BE2C (cell line): ENCODE measurements around the gene CMYA5.

ENCODE experiments used
- DNase-seq: peaks from one replicate; pipeline ENCODE4 v3.0.0-alpha.2; 2020
- H3K27me3 ChIP-seq: fragments of 250-450 bp; sonication (Bioruptor Pico); 2 replicates; pipeline ENCODE4 v1.5.1; 2020; ENCODE audit warnings: mild to moderate bottlenecking
- H3K36me3 ChIP-seq: fragments of 250-450 bp; sonication (Bioruptor Pico); 2 replicates; pipeline ENCODE4 v1.5.1; 2020; ENCODE audit warnings: mild to moderate bottlenecking
- H3K4me1 ChIP-seq: fragments of 250-450 bp; sonication (Bioruptor Pico); 2 replicates; pipeline ENCODE4 v1.5.1; 2020
- H3K4me3 ChIP-seq: 2 replicates; pipeline ENCODE4 v1.5.1; 2011; ENCODE audit warnings: low read depth, low read length
- H3K9me3 ChIP-seq: fragments of 250-450 bp; sonication (Bioruptor Pico); 2 replicates; pipeline ENCODE4 v1.5.1; 2020
- CTCF ChIP-seq: IDR thresholded peaks from 2 replicates; pipeline ENCODE4 v1.5.1; 2012; ENCODE audit warnings: mild to moderate bottlenecking, low read depth, low read length

CMYA5 gene

DNA sequence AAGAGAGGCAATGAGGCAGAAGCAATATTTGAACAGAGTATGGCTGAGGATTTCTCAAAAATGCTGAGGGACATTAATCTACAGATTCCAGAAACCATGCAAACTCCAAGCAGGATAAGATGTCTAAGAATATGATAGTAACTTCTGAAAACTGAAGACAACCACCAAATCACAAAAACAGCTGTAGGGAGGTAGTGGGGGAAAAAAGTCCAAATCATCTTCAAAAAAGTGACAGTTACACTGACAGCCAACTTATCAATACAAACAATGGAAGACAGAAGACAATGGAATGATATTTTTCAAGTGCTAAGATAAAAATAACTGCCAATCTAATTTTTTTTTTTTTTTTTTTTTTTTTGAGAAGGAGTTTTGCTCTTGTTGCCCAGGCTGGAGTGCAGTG lies 30.5 kb downstream of the CMYA5 start:
- H3K4me3 ChIP-seq, result no peak overlapping the region
- TF ChIP-seq CTCF, result no peak
- no peaks in the 10 kb centered on the region for H3K36me3 ChIP-seq
- DNase-seq, result no peak
- H3K9me3 ChIP-seq, result peaks cover 6% of the 10 kb centered on the region; the same call in 1 of the 2 replicates
- H3K27me3 ChIP-seq, result peaks cover 3% of the 10 kb centered on the region; the same call in 1 of the 2 replicates
- H3K4me1 ChIP-seq, result no peaks in the 10 kb centered on the region

GRCh38 chr5:79727451-79728355 lies 38.1 kb downstream of the CMYA5 start:
- Histone ChIP-seq H3K4me1 (no peaks in the 10 kb centered on the region), H3K9me3 (no peaks in the 10 kb centered on the region), H3K36me3 (no peaks in the 10 kb centered on the region), H3K4me3 (no peak overlapping the region), H3K27me3 (peaks cover 54% of the 10 kb centered on the region)
- TF ChIP-seq CTCF, result no peak
- no peak for DNase-seq

GRCh38 chr5:79728396-79728795 lies 38.8 kb downstream of the CMYA5 start:
- H3K27me3 ChIP-seq, result peaks cover 59% of the 10 kb centered on the region
- no peaks in the 10 kb centered on the region for H3K4me1 ChIP-seq
- TF ChIP-seq CTCF, result no peak
- H3K4me3 ChIP-seq, result no peak overlapping the region
- no peaks in the 10 kb centered on the region for H3K9me3 ChIP-seq
- DNase-seq, result no peak
- H3K36me3 ChIP-seq, result no peaks in the 10 kb centered on the region

DNA sequence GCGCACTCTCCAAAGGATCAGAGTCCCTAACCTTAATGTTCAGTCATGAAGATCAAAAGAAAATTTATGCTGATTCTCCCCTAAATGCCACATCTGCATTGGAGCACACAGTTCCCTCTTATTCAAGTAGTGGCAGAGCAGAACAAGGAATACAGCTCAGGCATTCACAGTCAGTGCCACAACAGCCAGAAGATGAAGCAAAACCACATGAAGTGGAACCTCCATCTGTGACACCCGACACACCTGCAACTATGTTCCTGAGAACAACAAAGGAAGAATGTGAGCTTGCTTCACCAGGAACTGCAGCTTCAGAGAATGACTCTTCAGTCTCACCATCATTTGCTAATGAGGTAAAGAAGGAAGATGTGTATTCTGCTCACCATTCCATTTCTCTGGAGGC lies 40.0 kb downstream of the CMYA5 start:
- Histone ChIP-seq H3K27me3 (peaks cover 72% of the 10 kb centered on the region), H3K4me1 (no peaks in the 10 kb centered on the region), H3K36me3 (no peaks in the 10 kb centered on the region), H3K4me3 (no peak overlapping the region), H3K9me3 (no peaks in the 10 kb centered on the region)
- no peak for DNase-seq
- no peak for TF ChIP-seq CTCF

DNA sequence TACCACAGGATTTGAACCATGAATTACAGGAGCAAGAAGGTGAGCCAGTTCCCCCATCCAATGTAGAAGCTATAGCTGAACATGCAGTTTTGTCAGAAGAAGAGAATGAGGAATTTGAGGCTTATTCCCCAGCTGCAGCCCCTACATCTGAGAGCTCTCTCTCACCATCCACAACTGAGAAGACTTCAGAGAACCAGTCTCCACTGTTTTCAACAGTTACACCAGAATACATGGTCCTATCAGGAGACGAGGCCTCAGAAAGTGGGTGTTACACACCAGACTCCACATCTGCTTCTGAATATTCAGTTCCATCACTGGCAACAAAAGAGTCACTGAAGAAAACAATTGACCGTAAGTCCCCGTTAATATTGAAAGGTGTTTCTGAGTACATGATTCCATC lies 40.9 kb downstream of the CMYA5 start:
- no peak for TF ChIP-seq CTCF
- Histone ChIP-seq H3K4me3 (no peak overlapping the region), H3K9me3 (no peaks in the 10 kb centered on the region), H3K4me1 (no peaks in the 10 kb centered on the region), H3K27me3 (peaks cover 75% of the 10 kb centered on the region), H3K36me3 (no peaks in the 10 kb centered on the region)
- DNase-seq, result no peak

- Histone ChIP-seq H3K4me1 (no peaks in the 10 kb centered on the region), H3K27me3 (peaks cover 79% of the 10 kb centered on the region), H3K36me3 (no peaks in the 10 kb centered on the region), H3K9me3 (no peaks in the 10 kb centered on the region), H3K4me3 (no peak overlapping the region)
- no peak for DNase-seq
- no peak for TF ChIP-seq CTCF
Observed at GRCh38 chr5:79731775-79732174, 42.1 kb downstream of the CMYA5 start.
